Germinal center (tissue), 1 donor: ENCODE results near the gene CERS1.

Experiments
- DNase-seq: peaks from one replicate; pipeline ENCODE4 v3.0.0; 2012; ENCODE audit warnings: mixed read lengths, low spot score

CERS1 gene

DNA sequence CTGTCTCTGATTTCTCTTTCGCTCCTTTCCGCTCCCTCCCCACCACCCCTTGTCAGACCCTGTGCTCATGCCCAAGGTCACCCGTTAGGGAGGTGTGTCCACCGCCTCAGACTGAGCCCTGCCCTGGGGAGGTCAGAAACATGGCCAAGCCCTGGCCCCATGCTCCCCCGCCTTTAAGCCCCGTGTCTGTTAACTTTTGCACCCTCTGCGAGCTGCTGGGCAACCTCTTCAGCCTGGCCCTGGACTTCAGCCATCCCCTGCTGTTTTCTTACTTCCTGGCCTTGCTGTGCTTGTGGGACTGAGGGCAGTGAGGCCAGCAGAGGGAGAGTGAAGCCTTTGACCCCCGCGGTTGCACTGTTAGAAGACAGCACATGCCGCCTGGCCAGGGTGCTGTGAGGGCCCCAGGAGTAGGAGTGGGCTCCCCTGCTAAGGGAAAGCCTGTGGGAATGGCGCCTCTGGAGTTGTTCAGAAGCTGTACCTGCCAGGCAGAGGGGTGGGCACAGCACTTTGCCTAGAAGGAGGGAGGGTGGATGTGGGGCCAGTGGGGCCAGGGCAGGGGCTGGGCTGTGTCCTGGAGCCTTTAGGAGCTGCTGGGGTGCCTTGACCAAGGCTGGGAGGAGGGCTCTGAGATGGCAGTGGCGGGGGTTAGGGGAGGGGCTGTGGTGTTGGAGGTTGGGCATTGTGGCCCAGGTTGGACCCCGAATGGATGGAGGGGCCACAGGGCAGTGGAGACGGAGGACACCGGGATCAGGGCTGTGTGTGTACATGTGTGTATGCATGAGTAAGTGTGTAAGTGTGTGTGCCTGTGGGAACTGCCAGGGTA, 56.3 kb downstream of the CERS1 start:
- no peak for DNase-seq

DNA sequence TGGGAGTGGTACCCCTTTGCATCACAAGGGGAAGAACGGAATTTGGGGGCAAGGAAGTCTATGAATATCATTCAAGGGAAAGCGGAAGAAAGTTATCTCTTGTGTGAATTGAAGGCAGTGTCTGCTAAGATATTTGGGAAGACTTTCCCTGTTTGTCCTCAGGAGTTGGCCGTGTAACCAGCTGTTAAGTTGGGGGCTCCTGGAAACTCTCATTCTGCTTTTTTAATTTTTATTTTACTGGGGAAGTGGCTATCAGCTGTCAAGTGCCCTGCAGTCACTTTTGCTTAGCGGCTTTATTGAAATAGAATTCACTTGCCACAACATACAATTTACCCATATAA, 61.3 kb downstream of the CERS1 start:
- no peak for DNase-seq

DNA sequence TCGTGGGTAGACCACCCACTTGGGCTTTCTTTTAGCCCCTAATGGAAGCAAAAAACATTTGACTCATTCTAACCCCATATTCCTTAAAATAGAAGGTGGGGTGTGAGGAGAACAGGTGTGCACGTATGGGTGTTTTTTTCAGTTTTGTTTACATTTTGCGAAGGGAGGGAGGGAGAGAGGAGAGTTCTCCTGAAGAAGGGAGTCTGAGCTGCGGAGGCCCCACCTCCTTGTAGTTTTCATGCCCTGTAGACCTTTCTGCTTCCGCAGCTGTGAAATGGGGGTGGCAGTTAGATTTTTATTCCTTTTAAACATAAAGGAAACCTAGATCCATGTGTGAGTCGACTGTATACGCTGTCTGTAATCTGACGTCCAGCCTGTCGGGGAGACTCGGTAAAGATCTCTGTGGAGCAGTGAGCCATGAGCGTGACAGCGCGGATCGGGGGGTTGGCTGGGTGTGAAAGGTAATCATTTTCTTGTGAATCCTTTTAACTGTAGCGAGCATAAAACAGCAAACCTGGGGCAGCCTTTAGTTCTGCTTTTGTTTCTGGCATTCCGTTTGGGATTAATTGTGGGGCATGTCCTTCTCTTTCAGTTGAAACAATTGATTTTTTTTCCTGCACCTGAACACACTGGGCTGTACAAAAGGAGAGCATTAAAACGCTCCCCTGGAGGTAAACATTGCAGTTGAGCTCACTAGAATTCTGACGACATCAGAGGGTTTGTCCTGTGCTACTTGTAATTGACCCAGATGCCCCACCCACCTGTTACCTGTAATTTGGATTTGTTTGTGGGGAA, 61.9 kb downstream of the CERS1 start:
- DNase-seq, result no peak

DNA sequence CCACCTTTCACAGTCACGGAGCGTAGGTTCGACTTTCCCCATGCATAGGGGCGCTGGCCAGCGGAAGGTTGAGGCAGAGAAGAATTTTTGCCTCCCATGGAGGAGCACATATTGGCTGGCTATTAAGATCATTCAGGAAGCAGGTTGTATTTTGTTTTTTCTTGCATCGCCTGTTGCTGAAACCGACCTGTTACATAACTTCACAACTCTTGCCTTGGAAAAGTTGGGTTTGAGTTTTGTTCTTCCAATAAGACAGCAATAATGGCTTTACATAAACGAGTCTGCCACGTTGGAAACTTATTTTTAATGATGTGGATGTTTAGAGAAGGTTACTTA, 62.8 kb downstream of the CERS1 start:
- no peak for DNase-seq

DNA sequence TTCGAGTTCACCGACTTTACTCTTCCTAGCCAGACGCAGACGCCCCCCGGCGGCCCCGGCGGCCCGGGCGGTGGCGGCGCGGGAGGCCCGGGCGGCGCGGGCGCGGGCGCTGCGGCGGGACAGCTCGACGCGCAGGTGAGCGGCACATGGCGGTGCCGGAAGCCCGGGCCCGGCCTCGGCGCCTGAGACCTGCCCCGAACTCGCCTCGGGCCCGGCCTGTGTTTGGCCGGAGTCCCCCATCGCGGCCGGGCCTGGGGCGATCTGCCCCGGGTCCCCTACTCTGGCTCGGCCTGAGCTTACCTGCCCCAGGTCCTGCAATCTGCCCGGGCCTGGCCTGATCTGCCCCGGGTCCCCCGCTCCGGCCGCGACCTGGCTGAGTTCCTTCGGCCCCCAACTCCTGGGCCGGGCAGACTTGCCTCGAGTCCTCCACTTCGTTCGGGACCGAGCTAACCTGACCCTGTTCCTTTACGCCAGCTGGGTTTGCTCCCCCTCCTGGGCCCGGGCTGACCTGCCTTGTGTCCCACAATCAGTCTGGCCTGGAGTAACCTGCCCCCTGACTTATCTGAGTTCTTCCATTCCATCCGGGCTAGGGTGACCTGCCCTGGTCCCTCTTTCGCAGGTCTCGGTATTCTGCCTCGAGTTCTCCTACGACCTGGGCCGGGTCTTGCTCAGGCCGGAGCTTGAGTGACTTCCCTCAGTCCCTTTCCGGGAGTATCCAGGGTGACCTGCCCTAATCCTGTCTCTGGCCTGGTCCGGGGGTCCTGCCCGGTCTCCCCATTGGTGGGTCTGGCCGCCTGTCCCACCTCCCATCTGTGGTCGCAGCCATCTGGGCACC, 63.4 kb downstream of the CERS1 start:
- peak; percentile 48 for DNase-seq

DNA sequence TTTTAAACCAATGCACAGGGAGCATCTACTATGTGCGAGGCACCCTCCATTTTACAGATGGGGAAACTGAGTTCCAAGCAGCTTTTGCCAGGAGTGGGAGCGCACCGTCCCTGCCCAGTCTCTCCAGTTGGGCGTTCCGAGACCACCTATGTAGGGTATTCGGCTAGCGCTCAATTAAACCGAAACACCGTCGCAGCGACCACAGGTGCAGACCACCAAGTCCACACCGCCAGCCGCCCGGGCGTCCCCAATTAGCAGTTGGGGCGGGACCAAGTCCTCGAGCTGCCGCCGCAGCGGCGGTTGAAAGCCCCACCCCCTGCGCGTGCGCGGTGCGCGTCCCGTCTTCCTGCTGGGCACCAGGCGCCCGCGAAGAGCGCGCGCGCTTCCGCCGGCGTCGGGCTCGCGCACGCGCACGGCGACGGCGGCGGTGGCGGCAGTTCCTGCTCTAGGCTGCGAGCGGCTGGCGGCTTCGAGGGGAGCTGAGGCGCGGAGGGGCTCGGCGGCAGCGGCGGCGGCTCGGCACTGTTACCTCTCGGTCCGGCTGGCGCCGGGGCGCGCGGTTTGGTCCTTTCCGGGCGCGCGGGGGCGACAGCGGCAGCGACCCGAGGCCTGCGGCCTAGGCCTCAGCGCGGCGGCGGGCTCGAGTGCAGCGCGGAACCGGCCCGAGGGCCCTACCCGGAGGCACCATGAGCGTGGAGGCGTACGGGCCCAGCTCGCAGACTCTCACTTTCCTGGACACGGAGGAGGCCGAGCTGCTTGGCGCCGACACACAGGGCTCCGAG, 64.2 kb downstream of the CERS1 start, which contains the start of gene UPF1:
TSS of gene UPF1 (plus strand) at position 436 of the 782 bp plus-strand sequence. CDS start at position 687, 251 bp downstream.
- DNase-seq, result peak; percentile 96

DNA sequence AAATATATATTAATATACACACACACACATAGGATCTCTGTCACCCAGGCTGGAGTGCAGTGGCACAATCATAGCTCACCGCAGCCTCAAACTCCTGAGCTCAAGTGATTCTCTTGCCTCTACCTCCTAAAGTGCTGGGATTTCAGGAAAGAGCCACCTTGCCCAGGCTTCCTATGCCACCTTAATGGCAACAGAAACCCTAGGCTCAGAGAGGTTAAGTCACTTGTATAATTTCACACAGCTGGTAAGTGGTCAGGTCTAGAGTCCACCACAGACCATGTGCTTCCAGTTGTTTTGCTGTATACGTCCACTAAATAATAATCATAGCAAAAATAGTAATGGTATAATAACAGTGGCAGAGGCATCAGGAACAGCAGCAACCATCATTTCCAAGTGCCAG, 65.5 kb downstream of the CERS1 start:
- no peak for DNase-seq

DNA sequence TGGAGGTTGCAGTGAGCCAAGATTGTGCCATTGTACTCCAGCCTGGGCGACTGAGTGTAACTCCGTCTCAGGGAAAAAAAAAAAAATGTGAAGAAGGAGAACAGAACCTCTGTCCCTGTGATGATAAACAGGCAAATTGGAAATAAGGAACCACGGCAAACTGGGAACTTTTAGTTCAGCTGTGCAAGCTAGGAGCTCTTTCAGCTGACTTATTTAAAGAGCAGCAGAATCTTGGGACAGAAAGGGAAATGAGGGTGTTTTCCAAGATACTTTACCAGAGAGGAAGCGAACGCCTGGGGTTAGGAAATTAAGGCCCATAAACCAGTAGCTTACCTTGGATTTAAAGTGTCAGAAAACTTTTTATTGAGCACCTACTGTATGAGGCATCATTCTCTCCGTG, 67.2 kb downstream of the CERS1 start:
- no peak for DNase-seq
